NCI-H2171 treated with DMSO at 0.1 percent for 48 hours (cell line): Measurements from ENCODE around the gene CCDC150.
"Not testable (repeated sequence)": the region's sequence is repeated elsewhere in the genome, so short reads cannot be mapped to it uniquely, and the experiment has no call there.

Source experiments
- DNase-seq: peaks from one replicate; lab custom pipeline; 2025; lab: John Stamatoyannopoulos, UW

Gene CCDC150

GRCh38 chr2:196635156-196635555 is 4.4 kb upstream of the CCDC150 start:
- DNase-seq = no peak

GRCh38 chr2:196638765-196639164 is 750 bp upstream of the CCDC150 start:
- DNase-seq = no peak

- DNase-seq = no peak
These were observed 575 bp downstream of the CCDC150 start for GRCh38 chr2:196640031-196640548.

GRCh38 chr2:196649202-196649601 is 9.7 kb downstream of the CCDC150 start:
- DNase-seq = no peak

- DNase-seq = no peak
These were observed 12.0 kb downstream of the CCDC150 start for GRCh38 chr2:196651387-196652094.

GRCh38 chr2:196652869-196653268 is 13.4 kb downstream of the CCDC150 start:
- no peak for DNase-seq

- DNase-seq = no peak
These were observed 14.3 kb downstream of the CCDC150 start for GRCh38 chr2:196653843-196654242.

GRCh38 chr2:196655761-196656160 is 16.2 kb downstream of the CCDC150 start:
- DNase-seq = no peak

GRCh38 chr2:196657333-196657732 is 17.8 kb downstream of the CCDC150 start:
- no peak for DNase-seq

- DNase-seq = no peak
These were observed 20.3 kb downstream of the CCDC150 start for GRCh38 chr2:196659844-196660243.

- no peak for DNase-seq
These were observed 20.7 kb downstream of the CCDC150 start for GRCh38 chr2:196660244-196660643.

GRCh38 chr2:196670342-196670741 is 30.8 kb downstream of the CCDC150 start:
- no peak for DNase-seq

GRCh38 chr2:196675963-196676362 is 36.4 kb downstream of the CCDC150 start:
- DNase-seq = no peak

- DNase-seq = peak; percentile 24
These were observed 37.9 kb downstream of the CCDC150 start for GRCh38 chr2:196677404-196677803.

- DNase-seq = no peak
These were observed 39.9 kb downstream of the CCDC150 start for GRCh38 chr2:196679368-196679767.

GRCh38 chr2:196681510-196681909 is 42.0 kb downstream of the CCDC150 start:
- no peak for DNase-seq

- no peak for DNase-seq
These were observed 46.3 kb downstream of the CCDC150 start for GRCh38 chr2:196685792-196686191.

- not testable (repeated sequence) for DNase-seq
These were observed 47.2 kb downstream of the CCDC150 start for GRCh38 chr2:196686737-196687136.

GRCh38 chr2:196696423-196697079 is 57.0 kb downstream of the CCDC150 start:
- DNase-seq = no peak

GRCh38 chr2:196697825-196698224 is 58.3 kb downstream of the CCDC150 start:
- no peak for DNase-seq

GRCh38 chr2:196702641-196703040 is 63.1 kb downstream of the CCDC150 start:
- no peak for DNase-seq

GRCh38 chr2:196703695-196704094 is 64.2 kb downstream of the CCDC150 start:
- DNase-seq = no peak

- not testable (repeated sequence) for DNase-seq
These were observed 70.5 kb downstream of the CCDC150 start for GRCh38 chr2:196710056-196710455.
